Fibroblast of the conjunctiva (primary cell): ENCODE data around the gene ARHGAP9.

Experiments
- DNase-seq: peaks from one replicate; pipeline ENCODE4 v3.0.0-alpha.2; 2010; ENCODE audit warnings: low read depth

ARHGAP9 gene

DNA sequence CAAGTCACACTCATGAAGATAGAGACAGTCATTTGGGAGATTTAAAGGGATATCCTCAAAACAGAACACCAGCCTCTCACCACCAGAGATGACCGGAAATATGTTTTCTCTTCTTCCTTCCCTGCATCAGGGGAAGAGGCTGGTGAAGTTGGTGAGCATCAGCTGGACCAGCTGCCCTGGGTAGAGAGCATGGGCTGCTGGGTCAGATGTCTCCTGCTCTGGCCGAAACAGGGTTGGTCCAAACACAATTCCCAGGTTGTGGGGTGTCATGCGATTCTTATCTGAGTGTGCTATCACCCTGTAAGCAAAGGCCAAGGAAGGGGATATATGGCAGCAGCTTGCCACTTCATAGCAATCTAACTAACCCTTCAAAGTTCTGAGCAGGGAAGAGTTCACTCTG lies 7.3 kb downstream of the ARHGAP9 start:
- no peak for DNase-seq

DNA sequence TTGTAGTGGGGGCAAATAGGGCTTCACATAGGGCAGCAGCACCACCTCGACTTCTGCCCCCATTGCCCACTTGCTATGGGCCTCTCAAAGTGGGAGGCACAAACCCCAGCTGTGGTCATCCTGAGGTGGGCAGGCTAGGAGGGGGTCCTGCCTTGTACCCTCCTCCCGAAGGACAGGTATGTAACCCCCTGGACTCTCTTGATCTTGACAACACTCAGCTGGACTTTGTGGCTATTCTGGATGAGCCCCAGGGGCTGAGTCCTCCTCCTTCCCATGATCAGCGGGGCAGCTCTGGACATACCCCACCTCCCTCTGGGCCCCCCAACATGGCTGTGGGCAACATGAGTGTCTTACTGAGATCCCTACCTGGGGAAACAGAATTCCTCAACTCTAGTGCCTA lies 8.0 kb downstream of the ARHGAP9 start:
- DNase-seq: no peak

DNA sequence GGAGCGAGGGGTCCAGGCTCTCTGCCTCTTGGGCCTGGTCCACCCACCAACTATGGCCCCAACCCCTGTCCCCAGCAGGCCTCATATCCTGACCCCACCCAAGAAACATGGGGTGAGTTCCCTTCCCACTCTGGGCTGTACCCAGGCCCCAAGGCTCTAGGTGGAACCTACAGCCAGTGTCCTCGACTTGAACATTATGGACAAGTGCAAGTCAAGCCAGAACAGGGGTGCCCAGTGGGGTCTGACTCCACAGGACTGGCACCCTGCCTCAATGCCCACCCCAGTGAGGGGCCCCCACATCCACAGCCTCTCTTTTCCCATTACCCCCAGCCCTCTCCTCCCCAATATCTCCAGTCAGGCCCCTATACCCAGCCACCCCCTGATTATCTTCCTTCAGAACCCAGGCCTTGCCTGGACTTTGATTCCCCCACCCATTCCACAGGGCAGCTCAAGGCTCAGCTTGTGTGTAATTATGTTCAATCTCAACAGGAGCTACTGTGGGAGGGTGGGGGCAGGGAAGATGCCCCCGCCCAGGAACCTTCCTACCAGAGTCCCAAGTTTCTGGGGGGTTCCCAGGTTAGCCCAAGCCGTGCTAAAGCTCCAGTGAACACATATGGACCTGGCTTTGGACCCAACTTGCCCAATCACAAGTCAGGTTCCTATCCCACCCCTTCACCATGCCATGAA lies 8.6 kb downstream of the ARHGAP9 start:
- no peak for DNase-seq

DNA sequence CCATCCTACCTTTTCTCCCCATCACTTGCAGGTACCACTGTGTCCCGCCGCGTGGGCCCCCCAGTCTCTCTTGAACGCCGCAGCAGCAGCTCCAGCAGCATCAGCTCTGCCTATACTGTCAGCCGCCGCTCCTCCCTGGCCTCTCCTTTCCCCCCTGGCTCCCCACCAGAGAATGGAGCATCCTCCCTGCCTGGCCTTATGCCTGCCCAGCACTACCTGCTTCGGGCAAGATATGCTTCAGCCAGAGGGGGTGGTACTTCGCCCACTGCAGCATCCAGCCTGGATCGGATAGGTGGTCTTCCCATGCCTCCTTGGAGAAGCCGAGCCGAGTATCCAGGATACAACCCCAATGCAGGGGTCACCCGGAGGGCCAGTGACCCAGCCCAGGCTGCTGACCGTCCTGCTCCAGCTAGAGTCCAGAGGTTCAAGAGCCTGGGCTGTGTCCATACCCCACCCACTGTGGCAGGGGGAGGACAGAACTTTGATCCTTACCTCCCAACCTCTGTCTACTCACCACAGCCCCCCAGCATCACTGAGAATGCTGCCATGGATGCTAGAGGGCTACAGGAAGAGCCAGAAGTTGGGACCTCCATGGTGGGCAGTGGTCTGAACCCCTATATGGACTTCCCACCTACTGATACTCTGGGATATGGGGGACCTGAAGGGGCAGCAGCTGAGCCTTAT lies 9.2 kb downstream of the ARHGAP9 start:
- DNase-seq: no peak

DNA sequence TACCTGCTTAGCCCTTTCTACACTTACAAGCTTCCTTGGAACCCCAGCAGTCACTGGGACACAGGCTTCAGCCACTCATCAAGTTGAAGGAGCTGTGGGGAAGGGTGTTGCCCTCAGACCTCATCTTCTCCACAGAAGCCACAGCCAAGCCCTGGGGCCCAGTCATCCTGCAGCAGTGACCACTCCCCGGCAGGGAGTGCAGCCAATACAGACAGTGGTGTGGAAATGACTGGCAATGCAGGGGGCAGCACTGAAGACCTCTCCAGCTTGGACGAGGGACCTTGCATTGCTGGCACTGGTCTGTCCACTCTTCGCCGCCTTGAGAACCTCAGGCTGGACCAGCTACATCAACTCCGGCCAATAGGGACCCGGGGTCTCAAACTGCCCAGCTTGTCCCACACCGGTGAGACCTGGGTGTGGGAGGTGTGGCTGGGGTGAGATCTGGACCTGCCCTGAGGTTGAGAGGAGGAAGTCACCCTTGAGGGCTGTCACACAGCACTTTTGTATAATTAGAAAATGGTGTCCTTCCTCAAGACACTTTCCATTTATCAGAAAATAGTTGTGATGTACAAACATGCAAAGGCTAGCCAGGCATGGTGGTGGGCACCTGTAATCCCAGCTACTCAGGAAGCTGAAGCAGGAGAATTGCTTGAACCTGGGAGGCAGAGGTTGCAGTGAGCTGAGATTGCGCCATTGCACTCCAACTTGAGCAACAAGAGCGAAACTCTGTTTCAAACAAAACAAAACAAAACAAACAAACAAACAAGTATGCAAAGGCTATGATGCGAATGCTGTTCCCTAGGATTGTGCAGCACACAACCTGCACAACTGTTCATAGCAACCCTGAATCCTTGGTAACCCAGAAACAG lies 10.1 kb downstream of the ARHGAP9 start:
- DNase-seq: no peak

DNA sequence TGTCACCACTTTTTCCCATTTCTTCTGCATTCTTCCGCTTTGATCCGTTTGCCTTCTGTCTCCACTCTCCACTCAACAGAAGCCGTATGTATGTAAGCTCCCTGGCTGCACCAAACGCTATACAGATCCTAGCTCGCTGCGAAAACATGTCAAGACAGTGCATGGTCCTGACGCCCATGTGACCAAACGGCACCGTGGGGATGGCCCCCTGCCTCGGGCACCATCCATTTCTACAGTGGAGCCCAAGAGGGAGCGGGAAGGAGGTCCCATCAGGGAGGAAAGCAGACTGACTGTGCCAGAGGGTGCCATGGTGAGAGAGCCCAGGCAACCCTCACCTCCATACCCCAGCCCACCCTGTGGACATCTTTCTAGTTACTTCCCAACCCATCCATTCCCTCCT lies 11.8 kb downstream of the ARHGAP9 start:
- no peak for DNase-seq

DNA sequence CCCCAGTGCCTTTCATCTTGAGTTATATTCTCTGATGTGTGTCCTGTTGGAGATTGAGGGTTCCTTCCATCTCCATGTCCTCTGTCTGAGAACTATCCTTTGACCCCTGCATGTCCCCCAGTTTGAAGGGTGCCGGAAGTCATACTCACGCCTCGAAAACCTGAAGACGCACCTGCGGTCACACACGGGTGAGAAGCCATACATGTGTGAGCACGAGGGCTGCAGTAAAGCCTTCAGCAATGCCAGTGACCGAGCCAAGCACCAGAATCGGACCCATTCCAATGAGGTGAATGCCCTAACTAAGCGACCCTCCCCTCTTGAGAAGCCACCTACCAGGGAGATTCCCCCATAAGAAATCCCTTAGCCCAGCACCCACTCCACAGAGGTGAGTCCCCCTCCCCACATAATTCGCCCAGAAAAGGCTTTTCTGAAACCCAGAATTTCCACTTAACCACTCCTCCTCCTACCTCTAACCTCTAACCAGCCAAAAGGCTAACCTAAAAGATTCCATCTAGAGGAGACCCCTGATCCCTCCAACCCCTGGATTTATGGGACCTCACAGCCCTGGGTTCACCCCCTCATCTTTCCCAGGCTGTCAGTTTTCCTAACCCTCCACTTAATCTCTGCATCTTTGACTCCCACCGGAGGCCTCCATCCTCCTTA lies 12.3 kb downstream of the ARHGAP9 start:
- no peak for DNase-seq

DNA sequence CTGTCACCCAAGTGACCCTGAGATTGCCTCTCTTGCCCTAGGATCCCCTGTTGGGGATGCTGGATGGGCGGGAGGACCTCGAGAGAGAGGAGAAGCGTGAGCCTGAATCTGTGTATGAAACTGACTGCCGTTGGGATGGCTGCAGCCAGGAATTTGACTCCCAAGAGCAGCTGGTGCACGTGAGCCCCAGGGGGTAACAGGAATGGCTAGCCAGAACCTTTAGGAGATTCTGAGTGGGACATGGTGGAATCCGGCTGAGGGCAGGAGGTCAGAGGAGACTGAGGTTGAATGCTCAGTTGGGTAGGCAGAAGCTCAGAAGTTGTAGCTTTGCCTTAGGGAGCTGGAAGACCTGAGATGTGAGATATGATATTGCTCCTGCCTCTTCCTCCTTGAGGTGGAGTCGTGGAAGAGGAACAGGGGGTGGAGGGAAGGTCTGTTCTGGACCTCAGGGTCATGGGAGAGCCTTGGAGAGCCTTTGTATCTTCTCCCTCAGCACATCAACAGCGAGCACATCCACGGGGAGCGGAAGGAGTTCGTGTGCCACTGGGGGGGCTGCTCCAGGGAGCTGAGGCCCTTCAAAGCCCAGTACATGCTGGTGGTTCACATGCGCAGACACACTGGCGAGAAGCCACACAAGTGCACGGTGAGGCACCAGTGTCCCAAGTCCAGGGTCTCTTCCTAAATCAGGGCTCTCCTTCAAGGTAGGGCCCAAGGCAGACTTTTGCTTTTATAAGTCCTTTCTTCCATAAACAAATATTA lies 13.7 kb downstream of the ARHGAP9 start:
- DNase-seq: no peak

DNA sequence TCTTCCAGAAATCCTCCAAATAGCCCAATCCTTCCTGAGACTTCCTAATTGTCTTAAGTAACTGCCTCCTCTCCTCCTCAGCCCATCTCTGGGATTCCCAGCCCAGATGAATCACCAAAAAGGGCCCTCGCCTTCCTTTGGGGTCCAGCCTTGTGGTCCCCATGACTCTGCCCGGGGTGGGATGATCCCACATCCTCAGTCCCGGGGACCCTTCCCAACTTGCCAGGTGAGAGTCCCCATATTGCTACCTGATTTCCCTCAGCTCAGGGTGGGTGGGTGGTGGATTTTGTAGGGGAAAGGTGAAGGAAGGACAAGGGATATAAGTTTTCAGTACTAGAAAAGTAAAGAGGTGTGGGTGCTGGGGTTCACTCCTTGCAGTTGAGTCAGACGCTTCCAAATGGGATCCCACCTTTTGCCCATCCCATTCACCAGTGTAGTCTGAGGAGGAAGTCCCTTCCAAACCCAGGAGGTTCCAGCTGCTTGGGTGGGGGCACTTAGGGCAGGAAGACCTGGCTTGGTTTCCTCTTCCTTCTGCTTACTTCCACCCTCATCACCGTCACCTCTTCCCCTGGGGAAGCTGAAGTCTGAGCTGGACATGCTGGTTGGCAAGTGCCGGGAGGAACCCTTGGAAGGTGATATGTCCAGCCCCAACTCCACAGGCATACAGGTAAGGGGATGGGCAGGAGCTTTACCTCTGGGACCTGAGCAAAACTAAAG lies 14.5 kb downstream of the ARHGAP9 start:
- DNase-seq: no peak

DNA sequence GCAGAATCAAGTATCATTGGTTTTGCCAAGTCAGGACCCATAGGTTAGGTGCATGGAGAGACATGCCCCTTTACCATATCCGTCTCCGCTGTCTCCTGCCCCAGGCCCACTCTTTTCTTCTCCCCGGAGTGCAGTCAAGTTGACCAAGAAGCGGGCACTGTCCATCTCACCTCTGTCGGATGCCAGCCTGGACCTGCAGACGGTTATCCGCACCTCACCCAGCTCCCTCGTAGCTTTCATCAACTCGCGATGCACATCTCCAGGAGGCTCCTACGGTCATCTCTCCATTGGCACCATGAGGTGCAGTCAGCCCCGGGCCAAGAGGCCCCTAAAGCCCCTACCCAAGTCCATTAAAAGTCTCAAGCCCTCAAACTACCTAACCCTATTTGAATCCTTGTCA lies 15.1 kb downstream of the ARHGAP9 start:
- DNase-seq: no peak

DNA sequence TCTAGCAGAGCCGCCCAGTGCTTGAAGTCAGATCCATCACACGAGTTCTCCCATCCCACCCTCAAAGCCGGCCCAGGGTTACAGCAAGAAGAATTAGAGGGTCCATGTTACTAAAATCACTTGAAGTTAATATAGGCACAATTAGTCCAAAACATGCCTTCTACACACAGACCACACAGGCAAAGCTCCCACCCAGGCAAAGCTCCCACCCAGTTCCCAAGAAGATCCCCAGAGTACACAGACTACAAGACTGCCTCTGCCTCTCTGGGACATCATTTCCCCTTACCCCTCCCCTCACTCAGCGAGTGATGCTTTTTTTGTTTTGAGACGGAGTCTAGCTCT lies 16.8 kb downstream of the ARHGAP9 start:
- no peak for DNase-seq

DNA sequence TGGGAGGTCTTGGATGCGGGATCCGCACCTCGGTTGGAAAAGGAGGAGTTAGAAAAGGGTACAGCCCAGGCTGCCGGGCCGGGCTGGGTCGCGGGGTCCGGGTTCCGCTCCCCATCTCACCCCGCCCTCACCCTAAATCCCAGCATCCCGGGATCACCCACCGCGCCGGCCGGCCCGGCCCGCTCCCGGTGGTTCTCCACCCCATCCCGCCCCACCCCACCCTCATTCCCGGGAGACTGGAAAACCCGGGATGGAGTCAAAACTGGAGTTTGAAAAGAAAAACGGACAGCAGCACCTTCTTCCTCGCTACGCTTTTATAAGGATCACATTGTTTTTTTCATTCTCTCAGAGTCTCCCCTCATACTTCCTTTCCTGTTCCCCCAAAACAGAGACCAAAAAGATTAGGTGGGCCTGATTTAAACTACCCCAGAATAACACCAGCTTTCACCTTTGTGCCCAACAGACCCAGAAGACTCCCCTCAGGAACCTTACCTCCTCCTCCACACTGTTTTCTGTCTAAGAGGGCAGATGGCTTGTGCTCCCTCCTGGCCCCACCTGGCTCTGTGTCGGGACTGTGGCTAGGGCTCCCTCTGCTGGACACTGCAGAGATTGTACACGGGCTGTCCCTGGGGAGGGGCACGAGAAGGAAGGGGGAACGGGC lies 17.3 kb downstream of the ARHGAP9 start:
- peak; percentile 79 for DNase-seq

DNA sequence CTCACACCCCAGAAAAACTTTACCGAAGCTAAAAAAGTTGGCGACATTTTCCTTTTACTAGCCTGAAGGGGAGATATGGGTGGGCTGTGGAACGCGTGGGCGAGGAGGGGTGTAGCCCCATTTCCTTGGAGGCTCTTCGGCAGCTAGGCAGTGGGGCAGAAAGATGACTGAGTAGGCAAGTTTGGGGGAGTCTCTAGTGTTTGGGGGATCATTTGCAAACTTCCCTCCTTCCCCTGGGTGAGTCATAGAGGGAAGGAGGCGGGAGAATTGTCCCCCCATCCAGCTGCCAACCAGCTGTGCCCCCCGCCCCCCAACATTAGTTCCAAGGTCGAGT lies 17.8 kb downstream of the ARHGAP9 start:
- DNase-seq: no peak

DNA sequence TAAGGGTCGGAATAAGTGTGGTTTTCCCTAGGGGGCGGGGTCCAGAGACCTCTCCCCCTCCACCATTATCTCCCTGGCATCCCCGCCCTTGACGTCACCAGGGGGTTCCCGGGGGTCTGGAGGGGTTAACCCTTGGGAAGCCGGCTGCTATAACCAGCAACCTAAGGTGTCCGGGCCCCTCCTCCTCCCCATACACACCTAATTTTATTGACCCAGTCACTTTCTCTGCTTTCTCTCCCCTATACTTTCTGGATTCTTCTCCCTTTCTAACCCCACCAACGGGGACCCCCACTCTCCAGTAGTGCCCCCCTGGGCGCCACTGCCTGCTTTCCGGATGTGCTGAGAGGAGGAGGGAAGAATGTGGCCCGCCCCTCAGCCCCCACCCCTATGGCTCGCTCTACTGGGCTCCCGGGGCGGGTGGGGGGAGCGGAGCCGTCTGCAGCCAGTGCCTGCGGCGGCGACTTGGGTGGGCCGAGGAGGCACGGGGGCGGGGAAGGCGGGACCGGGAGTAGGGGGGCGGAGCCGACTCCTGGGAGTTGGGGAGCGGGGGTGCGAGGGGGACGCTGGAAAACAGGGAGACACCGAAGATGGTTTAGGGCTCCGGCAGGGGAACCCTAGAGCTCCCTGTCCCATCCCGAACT lies 18.3 kb downstream of the ARHGAP9 start:
- no peak for DNase-seq

DNA sequence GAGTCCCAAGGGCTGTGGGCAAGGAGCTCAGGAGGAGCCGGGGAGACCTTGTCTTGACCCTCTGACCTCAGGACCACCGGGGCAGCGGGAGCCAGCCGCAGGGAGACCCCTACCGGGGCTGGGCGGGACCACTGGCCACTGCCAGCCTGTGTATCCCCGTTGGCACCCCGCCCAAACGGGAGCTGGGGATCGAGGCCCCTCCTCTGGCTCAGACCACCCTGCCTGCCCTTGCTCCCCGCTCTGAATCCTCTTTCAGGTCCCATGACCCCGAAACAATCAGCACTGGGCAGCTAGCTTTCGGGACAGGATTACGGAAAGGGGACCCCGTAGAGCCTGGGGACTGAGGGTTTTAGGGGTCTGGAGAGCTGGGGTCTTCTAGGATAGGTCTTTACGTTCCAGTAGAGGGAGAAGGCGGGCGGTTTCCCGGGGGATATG lies 18.8 kb downstream of the ARHGAP9 start:
- DNase-seq: no peak

DNA sequence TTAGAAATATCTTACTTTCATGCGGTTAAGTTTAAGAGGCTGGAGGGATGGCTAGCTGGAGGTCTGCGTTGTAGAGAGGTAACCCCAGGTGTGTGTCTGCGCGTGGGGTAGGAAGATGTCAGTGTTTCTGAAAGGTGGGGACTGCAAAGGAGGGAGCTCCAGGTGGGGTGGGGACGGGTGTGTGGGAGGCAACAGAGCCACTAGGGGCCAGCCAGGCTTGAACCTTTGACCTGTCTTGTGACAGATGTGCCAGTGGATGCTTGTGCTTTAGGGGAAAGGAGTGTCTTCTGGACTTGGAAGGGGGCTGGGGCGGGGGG lies 19.2 kb downstream of the ARHGAP9 start:
- no peak for DNase-seq

DNA sequence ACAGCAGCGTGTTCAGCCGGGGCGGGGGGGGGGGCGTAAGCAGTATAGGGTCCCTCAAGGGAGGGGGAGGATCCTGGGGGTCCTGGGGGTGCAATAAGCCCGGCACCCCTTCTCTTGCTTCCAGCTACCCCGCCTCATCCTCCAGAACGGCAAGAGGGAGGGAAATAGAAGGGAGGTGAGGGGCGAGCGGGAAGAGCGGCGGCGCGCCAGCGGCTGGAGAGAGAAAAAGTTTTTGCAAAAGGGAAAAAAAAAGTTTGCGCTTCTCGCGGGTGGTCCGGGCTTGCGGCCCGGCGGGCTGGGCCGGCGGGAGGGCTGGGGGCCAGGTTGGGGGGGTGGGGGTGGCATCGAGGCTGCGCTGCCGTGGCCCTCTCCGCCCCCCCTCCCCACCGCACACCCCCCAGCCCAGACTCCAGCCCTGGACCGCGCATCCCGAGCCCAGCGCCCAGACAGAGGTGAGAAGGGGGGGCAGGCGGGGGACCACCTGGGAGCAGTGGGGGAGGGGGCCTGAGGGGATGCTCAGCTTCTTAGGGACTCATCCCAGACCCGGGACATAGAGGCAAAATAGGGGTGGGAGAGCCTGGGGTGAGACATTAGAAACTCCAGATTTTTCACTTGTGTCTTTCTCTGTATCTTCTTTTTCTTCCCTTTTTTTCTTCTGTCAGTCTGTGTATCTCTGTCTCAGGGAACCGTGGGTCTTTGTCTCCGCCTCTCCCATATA lies 19.8 kb downstream of the ARHGAP9 start, which contains the start of gene GLI1:
Gene GLI1, plus strand, starts transcription at position 36 of the 718 bp plus-strand sequence. CDS start 3,907 bp downstream, outside the sequence.
- DNase-seq: no peak

DNA sequence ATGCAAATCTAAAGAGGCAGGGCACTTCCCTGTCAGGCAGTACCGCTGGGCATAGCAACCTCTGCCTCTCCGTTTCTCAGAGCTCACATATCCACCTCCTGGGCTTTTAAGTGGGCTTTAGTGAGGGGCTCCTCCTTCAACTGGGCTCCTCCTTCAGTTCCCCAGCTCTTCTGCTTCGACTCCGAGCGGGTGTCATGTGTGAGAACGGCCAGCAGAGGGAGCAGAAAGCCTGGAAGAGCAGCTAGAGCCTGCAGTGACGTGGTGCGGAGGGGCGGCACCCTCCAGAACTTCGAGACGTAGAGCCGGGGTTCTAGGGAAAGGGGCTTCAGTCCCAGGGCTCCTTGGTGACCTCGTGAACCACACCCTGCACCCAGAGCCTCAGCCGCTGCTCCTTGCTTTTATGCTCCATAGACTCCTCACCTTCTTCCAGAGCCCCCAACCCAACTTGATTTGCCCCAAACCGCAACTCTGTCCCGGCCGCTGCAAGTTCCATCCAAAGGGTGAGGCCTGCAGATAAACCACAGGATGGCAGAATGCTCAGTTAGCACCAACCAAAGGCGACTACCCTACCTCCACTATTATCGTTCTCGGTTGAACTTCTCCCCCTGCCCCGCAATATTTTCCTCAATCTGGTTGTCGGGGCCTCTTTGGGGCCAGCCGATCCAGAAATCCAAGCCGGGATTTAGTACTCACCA lies 20.5 kb downstream of the ARHGAP9 start:
- peak; percentile 97 for DNase-seq

DNA sequence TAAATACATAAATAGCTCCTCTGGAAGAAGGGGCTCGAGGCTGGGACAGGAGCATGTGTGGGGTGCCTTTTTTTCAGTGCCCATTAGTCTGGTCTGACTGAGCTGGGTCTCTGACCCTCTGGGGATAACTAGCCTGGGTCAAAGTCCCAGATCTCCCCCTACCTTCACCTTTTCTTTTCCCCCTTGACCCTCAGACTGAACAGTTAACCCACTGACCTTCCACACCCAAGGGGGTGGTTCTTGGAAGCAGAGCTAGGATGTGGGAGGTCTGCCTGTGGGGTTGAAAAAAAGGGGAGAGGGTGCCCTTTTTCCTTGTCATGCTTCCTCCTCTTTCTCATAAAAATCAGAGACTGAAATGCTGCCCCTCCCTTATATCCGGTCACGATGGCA lies 21.0 kb downstream of the ARHGAP9 start:
- DNase-seq: no peak
